Measurements from ENCODE around the gene OPA3.

DNA sequence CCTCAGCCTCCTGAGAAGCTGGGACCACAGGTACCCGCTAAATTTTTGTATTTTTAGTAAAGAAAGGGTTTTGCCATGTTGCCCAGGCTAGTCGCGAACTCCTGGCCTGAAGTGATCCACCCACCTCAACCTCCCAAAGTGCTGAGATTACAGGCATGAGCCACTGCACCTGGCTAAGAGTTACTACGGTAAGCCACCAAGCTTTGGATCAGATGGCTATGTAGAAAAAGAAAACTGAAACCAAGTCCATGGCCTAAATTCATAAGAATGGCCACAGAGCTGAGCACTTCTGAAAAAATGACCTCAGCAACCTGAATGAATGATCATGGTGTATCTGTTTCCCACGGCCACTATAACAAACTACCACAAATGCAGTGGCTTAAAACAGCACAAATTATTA lies 9.4 kb downstream of the OPA3 start:
- TF ChIP-seq CTCF (IDR thresholded peaks at IDR 0.05) = no peak
- TF ChIP-seq POLR2A (IDR thresholded peaks at IDR 0.05) = no peak
